GM12878 (cell line): Measurements from ENCODE around the gene RASAL1.

Experiments
- POLR2AphosphoS2 ChIP-seq: IDR thresholded peaks from 2 replicates; pipeline ENCODE4 v1.6.1; 2011; ENCODE audit warnings: low read depth, mild to moderate bottlenecking, low read length, improper control_type of control experiment, moderate library complexity
- RFX5 ChIP-seq: IDR thresholded peaks from 2 replicates; pipeline ENCODE4 v1.6.1; 2011; ENCODE audit warnings: low read depth, low read length, improper control_type of control experiment
- ZBED1 ChIP-seq: IDR thresholded peaks from 2 replicates; pipeline ENCODE4 v1.6.1; 2016; ENCODE audit warnings: borderline replicate concordance
- ZNF24 ChIP-seq: fragments of 450-650 bp; IDR thresholded peaks from 2 replicates; pipeline ENCODE4 v1.6.1; 2017; ENCODE audit warnings: antibody characterized with exemption, mild to moderate bottlenecking

GRCh38 chr12:113051759-113052158 is 83.8 kb downstream of the RASAL1 start:
- TF ChIP-seq ZNF24 (no peak), ZBED1 (no peak), RFX5 (no peak), POLR2AphosphoS2 (no peak)
